Measurements from ENCODE around the gene JAZF1. TPM values are rescaled to one million over a fixed set of nuclear protein-coding genes. Genes with fewer than 3 reads are reported as not detected.

The JAZF1 gene
- polyA plus RNA-seq, 2 donors = 1.6 to 3.5 TPM

DNA sequence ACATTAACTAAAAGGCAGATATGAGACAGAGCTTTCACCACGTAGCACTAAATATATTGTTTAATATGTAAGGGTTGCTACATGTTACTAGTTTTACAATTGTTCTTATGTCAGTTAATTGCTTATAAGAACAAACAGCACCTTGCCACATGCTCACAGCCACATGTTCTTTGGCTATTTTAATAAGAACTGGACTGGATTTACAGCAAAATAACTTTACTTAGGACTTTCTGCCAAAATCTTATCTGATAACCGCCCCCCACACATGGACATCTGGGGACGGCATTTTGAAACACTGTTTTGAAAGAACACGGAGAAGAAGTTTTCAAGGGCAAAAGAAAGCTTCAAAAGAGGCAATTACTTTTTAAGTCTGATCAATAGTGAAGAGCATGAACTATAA, 45.3 kb downstream of the JAZF1 start:
- H3K4me1 ChIP-seq (ENCODE audit: control insufficient read depth in 2 of 2, insufficient read depth in 2 of 2, low read length in 1 of 2) = no peaks in the 10 kb centered on the region
- H3K36me3 ChIP-seq (ENCODE audit: control insufficient read depth in 2 of 2, insufficient read depth in 2 of 2, low read length in 1 of 2) = no peaks in the 10 kb centered on the region
- WGBS, 2 donors = 65 to 70% methylated on average over 4 of the region's 4 CpGs
- H3K9me3 ChIP-seq (ENCODE audit: control insufficient read depth in 2 of 2, insufficient read depth in 1 of 2, low read depth in 1 of 2, low read length in 1 of 2) = no peaks in the 10 kb centered on the region
- no peaks in the 10 kb centered on the region for H3K27me3 ChIP-seq (ENCODE audit: control insufficient read depth in 1 of 2, insufficient read depth in 2 of 2, low read length in 2 of 2)
- no peak overlapping the region for H3K4me3 ChIP-seq (ENCODE audit: low read depth in 1 of 2, low read length in 2 of 2)
- no peak overlapping the region for H3K27ac ChIP-seq (ENCODE audit: low read depth in 2 of 2, low read length in 1 of 2)

DNA sequence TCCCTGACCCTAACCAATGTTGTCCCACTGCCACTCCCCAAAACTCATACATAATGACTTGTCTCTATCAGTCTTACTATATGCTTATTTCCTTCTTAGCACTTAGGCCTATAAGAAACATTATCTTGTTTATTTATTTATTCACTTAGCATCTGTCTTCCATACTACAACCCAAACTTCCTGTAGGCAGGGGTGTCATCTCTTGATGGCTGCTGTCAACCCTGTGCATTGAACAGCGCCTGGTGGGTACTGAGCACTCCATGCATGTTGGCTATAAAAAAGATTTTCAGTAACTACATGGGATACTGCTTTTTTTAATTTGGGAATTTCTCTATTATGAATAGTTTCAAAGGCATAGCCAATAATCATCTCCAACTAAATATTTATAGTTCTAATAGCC, 46.7 kb downstream of the JAZF1 start:
- WGBS, 2 donors = 100% methylated on average over 1 of the region's 1 CpG
- no peaks in the 10 kb centered on the region for H3K4me1 ChIP-seq (ENCODE audit: control insufficient read depth in 2 of 2, insufficient read depth in 2 of 2, low read length in 1 of 2)
- no peaks in the 10 kb centered on the region for H3K27me3 ChIP-seq (ENCODE audit: control insufficient read depth in 1 of 2, insufficient read depth in 2 of 2, low read length in 2 of 2)
- no peaks in the 10 kb centered on the region for H3K36me3 ChIP-seq (ENCODE audit: control insufficient read depth in 2 of 2, insufficient read depth in 2 of 2, low read length in 1 of 2)
- no peaks in the 10 kb centered on the region for H3K9me3 ChIP-seq (ENCODE audit: control insufficient read depth in 2 of 2, insufficient read depth in 1 of 2, low read depth in 1 of 2, low read length in 1 of 2)
- H3K27ac ChIP-seq (ENCODE audit: low read depth in 2 of 2, low read length in 1 of 2) = no peak overlapping the region
- no peak overlapping the region for H3K4me3 ChIP-seq (ENCODE audit: low read depth in 1 of 2, low read length in 2 of 2)

DNA sequence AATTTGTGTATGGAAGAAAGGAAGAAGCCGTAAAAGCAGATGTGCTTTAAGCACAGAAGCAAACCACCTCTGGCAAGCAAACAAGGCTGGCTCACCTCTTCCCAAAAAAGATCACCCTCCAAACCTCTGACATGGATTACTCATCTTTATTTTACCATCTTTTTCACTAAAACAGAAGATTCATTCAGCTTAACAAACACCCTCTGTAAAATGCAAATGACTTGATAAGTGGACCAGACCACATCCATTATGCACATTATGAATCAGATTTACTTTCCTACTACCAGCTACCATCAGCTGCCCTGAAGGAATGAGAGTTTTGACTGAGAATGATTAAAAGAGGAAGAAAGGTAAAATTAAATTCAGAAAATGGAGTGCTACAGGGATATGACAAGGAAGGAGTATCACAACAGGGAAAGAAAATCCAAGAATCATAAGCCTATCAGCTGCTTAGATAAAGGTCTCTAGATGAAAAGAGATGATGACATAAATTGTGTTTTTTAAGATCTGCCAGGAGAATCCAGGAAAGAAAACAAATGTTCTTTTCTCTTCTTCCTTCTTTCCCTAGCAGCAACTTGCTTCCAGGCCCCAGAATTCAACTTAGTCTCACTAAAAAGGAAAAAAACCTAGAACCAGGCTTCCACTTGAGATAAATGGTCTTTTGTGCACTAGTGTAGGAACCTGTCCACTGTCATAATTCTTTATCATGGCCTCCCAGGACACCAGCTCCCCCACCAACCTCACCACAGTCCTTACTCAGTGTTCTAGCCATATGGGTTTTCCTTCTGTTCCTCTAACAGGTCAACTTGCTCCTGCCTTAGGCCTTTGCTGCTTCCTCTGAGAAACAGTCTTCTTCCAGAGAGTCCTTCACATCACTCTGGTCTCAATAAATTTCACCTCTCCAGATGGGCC, 47.4 kb downstream of the JAZF1 start:
- Histone ChIP-seq H3K27me3 (ENCODE audit: control insufficient read depth in 1 of 2, insufficient read depth in 2 of 2, low read length in 2 of 2) (no peaks in the 10 kb centered on the region), H3K9me3 (ENCODE audit: control insufficient read depth in 2 of 2, insufficient read depth in 1 of 2, low read depth in 1 of 2, low read length in 1 of 2) (no peaks in the 10 kb centered on the region), H3K4me3 (ENCODE audit: low read depth in 1 of 2, low read length in 2 of 2) (no peak overlapping the region), H3K36me3 (ENCODE audit: control insufficient read depth in 2 of 2, insufficient read depth in 2 of 2, low read length in 1 of 2) (no peaks in the 10 kb centered on the region), H3K27ac (ENCODE audit: low read depth in 2 of 2, low read length in 1 of 2) (no peak overlapping the region), H3K4me1 (ENCODE audit: control insufficient read depth in 2 of 2, insufficient read depth in 2 of 2, low read length in 1 of 2) (no peaks in the 10 kb centered on the region)
- WGBS, 2 donors = 95 to 100% methylated on average over 1 of the region's 1 CpG

DNA sequence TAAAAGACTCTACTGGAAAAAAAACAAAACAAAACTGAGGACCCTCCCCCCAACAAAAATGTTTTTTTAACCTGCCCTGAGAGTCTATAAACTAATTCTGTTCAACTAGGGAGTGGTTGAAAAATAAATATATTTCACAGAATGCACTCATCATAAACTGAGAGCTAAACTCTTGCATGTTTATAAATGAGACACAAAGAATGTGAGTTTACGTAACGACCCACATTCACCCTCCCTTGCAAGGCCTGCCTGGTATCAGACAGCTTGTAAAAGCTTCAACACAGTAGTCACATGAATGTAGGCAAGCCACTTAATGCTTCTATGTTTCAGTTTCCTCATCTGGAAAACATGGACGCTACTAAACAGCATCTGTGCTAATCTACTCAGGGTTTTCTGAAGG, 50.3 kb downstream of the JAZF1 start:
- peaks cover 3 to 4% of the 10 kb centered on the region in 2 donors for H3K4me1 ChIP-seq (ENCODE audit: control insufficient read depth in 2 of 2, insufficient read depth in 2 of 2, low read length in 1 of 2)

DNA sequence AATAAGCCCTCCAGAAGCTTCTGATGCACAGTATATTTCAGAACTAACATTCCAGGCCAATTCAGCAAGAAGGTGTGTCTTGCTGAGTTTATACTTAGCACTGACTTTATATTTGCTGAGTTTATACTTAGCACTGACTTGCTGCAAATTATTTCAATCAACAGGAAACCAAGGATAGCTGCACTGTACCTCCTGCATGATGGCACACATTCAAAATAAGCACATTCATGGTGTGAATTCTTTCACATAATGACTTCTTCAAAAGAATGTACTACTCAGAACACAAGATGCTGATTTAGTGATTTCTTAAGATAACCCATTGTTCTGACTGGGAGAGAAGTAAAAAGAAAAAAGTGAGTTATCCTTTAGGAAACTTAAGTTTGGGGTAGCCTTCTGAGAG, 52.0 kb downstream of the JAZF1 start:
- Histone ChIP-seq H3K9me3 (ENCODE audit: control insufficient read depth in 2 of 2, insufficient read depth in 1 of 2, low read depth in 1 of 2, low read length in 1 of 2) (no peaks in the 10 kb centered on the region), H3K4me3 (ENCODE audit: low read depth in 1 of 2, low read length in 2 of 2) (no peak overlapping the region), H3K27ac (ENCODE audit: low read depth in 2 of 2, low read length in 1 of 2) (no peak overlapping the region), H3K27me3 (ENCODE audit: control insufficient read depth in 1 of 2, insufficient read depth in 2 of 2, low read length in 2 of 2) (no peaks in the 10 kb centered on the region), H3K36me3 (ENCODE audit: control insufficient read depth in 2 of 2, insufficient read depth in 2 of 2, low read length in 1 of 2) (no peaks in the 10 kb centered on the region), H3K4me1 (ENCODE audit: control insufficient read depth in 2 of 2, insufficient read depth in 2 of 2, low read length in 1 of 2) (peaks cover 3 to 4% of the 10 kb centered on the region in 2 donors)

More for the DNA sequence above, 50.3 kb downstream of the JAZF1 start:
- Histone ChIP-seq H3K27ac (ENCODE audit: low read depth in 2 of 2, low read length in 1 of 2) (no peak overlapping the region), H3K27me3 (ENCODE audit: control insufficient read depth in 1 of 2, insufficient read depth in 2 of 2, low read length in 2 of 2) (no peaks in the 10 kb centered on the region), H3K36me3 (ENCODE audit: control insufficient read depth in 2 of 2, insufficient read depth in 2 of 2, low read length in 1 of 2) (no peaks in the 10 kb centered on the region), H3K9me3 (ENCODE audit: control insufficient read depth in 2 of 2, insufficient read depth in 1 of 2, low read depth in 1 of 2, low read length in 1 of 2) (no peaks in the 10 kb centered on the region), H3K4me3 (ENCODE audit: low read depth in 1 of 2, low read length in 2 of 2) (no peak overlapping the region)
- 85 to 88% methylated on average over 3 of the region's 3 CpGs for WGBS, 2 donors

DNA sequence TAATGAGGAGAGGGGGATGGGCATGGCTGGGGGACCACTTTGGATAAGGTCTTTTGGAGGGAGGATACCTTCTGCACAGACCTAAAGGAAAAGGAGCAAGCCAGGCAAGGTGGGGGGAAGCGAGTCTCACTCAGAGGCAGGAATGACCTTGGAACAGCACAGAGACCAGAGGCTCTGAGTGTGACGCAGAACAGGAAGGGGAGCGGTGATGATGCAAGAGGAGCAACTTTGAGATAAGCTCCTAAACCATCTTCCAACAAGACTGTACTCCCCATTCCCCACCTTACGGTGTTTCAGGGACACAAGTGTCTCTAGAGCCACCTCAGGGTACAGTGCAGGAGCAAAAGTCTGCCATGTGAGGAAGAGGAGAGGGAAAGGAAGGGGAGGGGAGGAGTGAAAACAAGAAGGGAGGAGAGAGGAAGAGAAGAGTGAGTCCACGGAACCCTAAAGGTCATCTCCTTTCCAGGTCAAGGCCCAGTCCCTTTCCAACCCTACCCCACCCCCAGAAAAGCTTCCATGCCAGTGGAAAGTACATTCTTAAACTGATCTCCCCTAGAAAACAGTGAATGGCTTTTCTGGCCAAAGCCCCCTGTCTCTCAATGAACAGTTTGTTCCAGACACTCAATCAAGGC, 54.1 kb downstream of the JAZF1 start:
- Histone ChIP-seq H3K27ac (ENCODE audit: low read depth in 2 of 2, low read length in 1 of 2) (peak overlapping the region in 1 of 2 donors; percentile 51), H3K4me3 (ENCODE audit: low read depth in 1 of 2, low read length in 2 of 2) (no peak overlapping the region), H3K27me3 (ENCODE audit: control insufficient read depth in 1 of 2, insufficient read depth in 2 of 2, low read length in 2 of 2) (no peaks in the 10 kb centered on the region), H3K9me3 (ENCODE audit: control insufficient read depth in 2 of 2, insufficient read depth in 1 of 2, low read depth in 1 of 2, low read length in 1 of 2) (no peaks in the 10 kb centered on the region), H3K36me3 (ENCODE audit: control insufficient read depth in 2 of 2, insufficient read depth in 2 of 2, low read length in 1 of 2) (no peaks in the 10 kb centered on the region), H3K4me1 (ENCODE audit: control insufficient read depth in 2 of 2, insufficient read depth in 2 of 2, low read length in 1 of 2) (peaks cover 3 to 4% of the 10 kb centered on the region in 2 donors)
- 90 to 93% methylated on average over 5 of the region's 5 CpGs for WGBS, 2 donors

DNA sequence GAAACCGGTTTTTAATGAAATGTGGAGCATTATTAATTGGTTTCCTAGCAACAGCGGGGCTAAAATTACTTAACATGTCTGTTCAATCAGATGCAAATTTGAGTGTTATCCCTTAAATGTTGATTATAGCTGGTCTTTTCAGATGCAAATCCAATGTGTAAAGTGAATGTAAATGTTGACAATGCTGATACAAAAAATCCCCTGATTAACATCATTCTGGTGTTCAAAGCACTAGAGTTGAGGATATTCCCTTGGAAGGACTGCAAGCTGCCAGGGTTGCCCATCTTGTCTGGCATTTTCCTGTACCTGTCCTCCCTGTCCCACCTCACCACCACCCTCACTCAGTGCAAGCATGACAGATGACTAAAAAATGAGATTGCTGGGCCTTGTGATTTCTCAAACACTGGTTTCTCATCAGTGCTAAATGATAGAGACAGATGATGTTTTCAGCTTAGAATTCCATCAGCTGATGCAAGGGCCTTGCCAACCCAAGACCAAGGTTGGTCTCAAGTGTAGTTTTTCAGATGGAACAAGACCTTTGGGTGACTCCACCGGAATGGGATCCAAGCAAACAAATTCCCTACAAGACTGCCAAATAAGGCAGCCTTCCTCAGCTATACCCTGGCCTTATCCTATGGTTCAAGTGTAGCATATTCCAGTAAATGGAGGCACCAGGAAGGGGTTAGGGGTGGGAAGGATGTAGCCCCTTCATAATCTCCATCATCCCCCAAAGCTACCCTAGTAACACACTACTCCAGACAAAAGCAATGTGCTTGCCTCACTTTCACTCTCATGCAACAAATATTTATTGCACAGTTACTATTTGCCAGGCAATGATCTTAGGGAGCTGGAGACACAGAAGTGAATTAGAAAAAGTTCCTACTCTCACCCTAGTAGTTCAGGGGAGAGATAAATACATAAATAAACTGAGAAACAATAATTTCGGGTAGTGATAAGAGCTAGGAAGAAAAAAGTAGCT, 54.9 kb downstream of the JAZF1 start:
- Histone ChIP-seq H3K4me1 (ENCODE audit: control insufficient read depth in 2 of 2, insufficient read depth in 2 of 2, low read length in 1 of 2) (peaks cover 3 to 4% of the 10 kb centered on the region in 2 donors), H3K27ac (ENCODE audit: low read depth in 2 of 2, low read length in 1 of 2) (peak overlapping the region in 1 of 2 donors; percentile 16), H3K36me3 (ENCODE audit: control insufficient read depth in 2 of 2, insufficient read depth in 2 of 2, low read length in 1 of 2) (no peaks in the 10 kb centered on the region), H3K27me3 (ENCODE audit: control insufficient read depth in 1 of 2, insufficient read depth in 2 of 2, low read length in 2 of 2) (no peaks in the 10 kb centered on the region), H3K9me3 (ENCODE audit: control insufficient read depth in 2 of 2, insufficient read depth in 1 of 2, low read depth in 1 of 2, low read length in 1 of 2) (no peaks in the 10 kb centered on the region), H3K4me3 (ENCODE audit: low read depth in 1 of 2, low read length in 2 of 2) (no peak overlapping the region)
- WGBS, 2 donors = 77 to 78% methylated on average over 4 of the region's 4 CpGs

DNA sequence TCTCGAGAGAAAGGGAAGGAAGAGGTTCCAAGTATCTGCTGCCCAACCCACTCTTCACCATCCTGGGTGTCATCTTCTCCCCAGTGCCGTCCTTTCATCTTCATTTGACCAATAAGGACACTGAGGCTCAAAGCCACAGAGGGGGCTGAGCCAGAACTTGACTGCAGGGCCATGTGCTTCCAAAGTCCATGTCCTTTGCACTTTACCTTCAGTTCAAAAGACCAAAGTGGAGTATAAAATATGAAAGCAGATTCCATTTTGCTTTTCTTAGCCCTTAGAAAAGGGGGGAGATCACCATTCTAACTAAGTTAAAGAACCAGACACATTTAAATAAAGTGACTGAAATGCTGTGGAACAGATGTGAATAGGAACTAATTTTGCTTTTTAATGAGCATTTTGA, 56.2 kb downstream of the JAZF1 start:
- H3K4me1 ChIP-seq (ENCODE audit: control insufficient read depth in 2 of 2, insufficient read depth in 2 of 2, low read length in 1 of 2) = peaks cover 3 to 4% of the 10 kb centered on the region in 2 donors
- H3K4me3 ChIP-seq (ENCODE audit: low read depth in 1 of 2, low read length in 2 of 2) = no peak overlapping the region
- H3K27ac ChIP-seq (ENCODE audit: low read depth in 2 of 2, low read length in 1 of 2) = no peak overlapping the region
- WGBS, 2 donors = 85 to 88% methylated on average over 2 of the region's 2 CpGs
- H3K27me3 ChIP-seq (ENCODE audit: control insufficient read depth in 1 of 2, insufficient read depth in 2 of 2, low read length in 2 of 2) = no peaks in the 10 kb centered on the region
- no peaks in the 10 kb centered on the region for H3K36me3 ChIP-seq (ENCODE audit: control insufficient read depth in 2 of 2, insufficient read depth in 2 of 2, low read length in 1 of 2)
- no peaks in the 10 kb centered on the region for H3K9me3 ChIP-seq (ENCODE audit: control insufficient read depth in 2 of 2, insufficient read depth in 1 of 2, low read depth in 1 of 2, low read length in 1 of 2)

DNA sequence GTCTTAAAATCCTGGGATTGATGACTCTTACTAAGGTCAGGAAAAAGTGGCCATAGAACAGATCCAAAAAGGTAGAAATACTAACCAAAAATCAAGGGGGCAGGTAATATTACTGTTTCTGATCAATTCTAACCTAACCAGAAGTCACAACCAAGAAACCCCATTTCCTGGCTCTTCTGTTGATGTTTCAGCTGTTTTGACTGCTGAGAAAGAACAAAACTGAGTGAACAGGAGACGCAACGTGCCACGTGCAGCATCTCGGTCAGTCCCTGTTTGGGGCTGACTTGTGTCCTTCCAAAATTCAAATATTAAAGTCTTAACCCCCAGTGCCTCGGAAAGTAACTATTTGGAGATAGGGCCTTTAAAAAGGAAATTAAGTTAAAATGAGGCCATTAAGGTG, 56.8 kb downstream of the JAZF1 start:
- no peak overlapping the region for H3K27ac ChIP-seq (ENCODE audit: low read depth in 2 of 2, low read length in 1 of 2)
- H3K36me3 ChIP-seq (ENCODE audit: control insufficient read depth in 2 of 2, insufficient read depth in 2 of 2, low read length in 1 of 2) = no peaks in the 10 kb centered on the region
- H3K9me3 ChIP-seq (ENCODE audit: control insufficient read depth in 2 of 2, insufficient read depth in 1 of 2, low read depth in 1 of 2, low read length in 1 of 2) = no peaks in the 10 kb centered on the region
- no peak overlapping the region for H3K4me3 ChIP-seq (ENCODE audit: low read depth in 1 of 2, low read length in 2 of 2)
- H3K4me1 ChIP-seq (ENCODE audit: control insufficient read depth in 2 of 2, insufficient read depth in 2 of 2, low read length in 1 of 2) = peaks cover 3 to 4% of the 10 kb centered on the region in 2 donors
- WGBS, 2 donors = 91 to 92% methylated on average over 5 of the region's 5 CpGs
- no peaks in the 10 kb centered on the region for H3K27me3 ChIP-seq (ENCODE audit: control insufficient read depth in 1 of 2, insufficient read depth in 2 of 2, low read length in 2 of 2)
